ENCODE data around the gene CORO1C. TPM values are rescaled to one million over a fixed set of nuclear protein-coding genes. Genes with fewer than 3 reads are reported as not detected.
"Not testable (repeated sequence)": the region's sequence is repeated elsewhere in the genome, so short reads cannot be mapped to it uniquely, and the experiment has no call there.

CORO1C gene
- total RNA-seq, 6 experiments from 2014 or later: 36.6 to 100 (median 57.5) TPM

- Histone ChIP-seq H3K4me3 (no peak overlapping the region), H3K9me3 (no peaks in the 10 kb centered on the region), H3K36me3 (no peaks in the 10 kb centered on the region), H3K27ac (no peak overlapping the region), H3K4me1 (no peaks in the 10 kb centered on the region), H3K27me3 (no peaks in the 10 kb centered on the region)
- 50% methylated on average over 5 of the region's 5 CpGs for WGBS (ENCODE audit: insufficient coverage, low coverage, low lambda C conversion rate, missing lambda C conversion rate)
- DNase-seq (no peak), ATAC-seq (peak in 1 of 4 donors; percentile 24)
- TF ChIP-seq POLR2A (IDR thresholded peaks at IDR 0.05) (no peak), CTCF (IDR thresholded peaks at IDR 0.05) (no peak)
- intact Hi-C loops (cut with DNase I): no loop called here
Observed at GRCh38 chr12:108744021-108744897, 12.9 kb upstream of the CORO1C start.

- H3K27me3 ChIP-seq: no peaks in the 10 kb centered on the region
- intact Hi-C loops (cut with DNase I): no loop called here
- no peak overlapping the region for H3K4me3 ChIP-seq
- ATAC-seq (no peak), DNase-seq (no peak)
- no peak overlapping the region for H3K27ac ChIP-seq
- WGBS (ENCODE audit: insufficient coverage, low coverage, low lambda C conversion rate, missing lambda C conversion rate): 51% methylated on average over 2 of the region's 2 CpGs
- no peaks in the 10 kb centered on the region for H3K9me3 ChIP-seq
- H3K4me1 ChIP-seq: peaks cover 0 to 10% (median 3%) of the 10 kb centered on the region in 4 donors
- TF ChIP-seq CTCF (IDR thresholded peaks at IDR 0.05) (no peak), POLR2A (IDR thresholded peaks at IDR 0.05) (no peak)
- no peaks in the 10 kb centered on the region for H3K36me3 ChIP-seq
Observed at GRCh38 chr12:108738170-108738569, 6.9 kb upstream of the CORO1C start.

GRCh38 chr12:108735855-108736254, 4.5 kb upstream of the CORO1C start:
- 88% methylated on average over 3 of the region's 3 CpGs for WGBS (ENCODE audit: insufficient coverage, low coverage, low lambda C conversion rate, missing lambda C conversion rate)
- Histone ChIP-seq H3K9me3 (no peaks in the 10 kb centered on the region), H3K4me1 (peaks cover 0 to 20% (median 3%) of the 10 kb centered on the region in 4 donors), H3K4me3 (no peak overlapping the region), H3K36me3 (no peaks in the 10 kb centered on the region), H3K27ac (no peak overlapping the region), H3K27me3 (no peaks in the 10 kb centered on the region)
- TF ChIP-seq POLR2A (IDR thresholded peaks at IDR 0.05) (no peak), CTCF (IDR thresholded peaks at IDR 0.05) (no peak)
- DNase-seq: no peak
- ATAC-seq: no peak
- intact Hi-C loops (cut with DNase I): no loop called here

- DNase-seq (peak; percentile 34 to 86 (median 64)), ATAC-seq (peak; percentile 20 to 48 (median 36))
- 21% methylated on average over 8 of the region's 9 CpGs for WGBS (ENCODE audit: insufficient coverage, low coverage, low lambda C conversion rate, missing lambda C conversion rate)
- no peak overlapping the region for H3K4me3 ChIP-seq
- intact Hi-C loops (cut with DNase I): no loop called here
- H3K9me3 ChIP-seq: no peaks in the 10 kb centered on the region
- peaks cover 0 to 20% (median 6%) of the 10 kb centered on the region in 4 donors for H3K4me1 ChIP-seq
- no peaks in the 10 kb centered on the region for H3K36me3 ChIP-seq
- H3K27ac ChIP-seq: peak overlapping the region; percentile 71 to 95 (median 80)
- no peaks in the 10 kb centered on the region for H3K27me3 ChIP-seq
- no peak for TF ChIP-seq CTCF (IDR thresholded peaks at IDR 0.05)
- peak; percentile 85 for TF ChIP-seq POLR2A (IDR thresholded peaks at IDR 0.05)
Observed at GRCh38 chr12:108734200-108734906, 3.0 kb upstream of the CORO1C start.

- H3K9me3 ChIP-seq; H3K27me3 ChIP-seq; ATAC-seq; H3K36me3 ChIP-seq; H3K4me3 ChIP-seq; intact Hi-C loops (cut with DNase I); DNase-seq: not testable (repeated sequence)
- Histone ChIP-seq H3K4me1 (peaks cover 0 to 25% (median 9%) of the 10 kb centered on the region in 4 donors), H3K27ac (peak overlapping the region in 2 of 3 donors; percentile 80 to 95)
- no CpG with 5 or more reads among the region's 6 CpGs for WGBS (ENCODE audit: insufficient coverage, low coverage, low lambda C conversion rate, missing lambda C conversion rate)
Observed at GRCh38 chr12:108733230-108733531, 1.9 kb upstream of the CORO1C start.

Data from right lobe of liver (tissue), 6 donors.